ENCODE data around the gene ZFYVE9.

DNA sequence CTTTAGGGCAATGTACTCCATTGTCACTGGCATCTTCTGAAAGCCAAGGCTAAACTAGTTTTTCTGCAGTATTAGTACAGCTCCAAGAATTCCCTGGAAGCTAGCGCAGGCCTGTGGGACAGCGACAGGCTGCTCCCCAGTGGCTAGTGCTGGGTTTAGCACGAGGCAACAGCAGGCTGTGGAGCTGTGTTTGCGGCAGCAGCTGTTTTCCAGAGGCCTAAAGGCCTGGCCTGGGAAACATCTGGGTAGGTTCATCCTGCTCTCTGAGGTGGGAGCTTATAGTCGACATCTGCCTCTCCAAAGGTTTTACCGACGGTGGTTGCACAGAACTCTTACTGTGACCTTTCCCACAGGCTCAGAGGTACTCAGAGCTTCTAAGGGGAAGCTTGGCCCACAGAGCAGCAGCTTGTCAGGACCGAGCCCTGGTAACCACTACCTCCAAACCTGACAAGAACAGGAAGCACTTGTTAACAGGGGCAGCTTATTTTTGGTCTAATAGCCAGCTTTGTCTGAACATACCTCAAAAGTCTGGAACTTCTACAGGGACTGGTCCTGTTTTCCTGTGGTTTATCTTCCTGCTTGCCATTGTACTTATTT is 206.9 kb downstream of the ZFYVE9 start:
- TF ChIP-seq CTCF (IDR thresholded peaks at IDR 0.05; ENCODE audit: poor library complexity, severe bottlenecking) (peak; percentile 39), EZH2 (IDR thresholded peaks at IDR 0.05; ENCODE audit: borderline replicate concordance, insufficient read depth, low read length, poor library complexity, severe bottlenecking) (no peak), EP300 (conservative IDR thresholded peaks at IDR 0.05; ENCODE audit: poor library complexity, severe bottlenecking) (no peak), POLR2AphosphoS5 (IDR thresholded peaks at IDR 0.05) (no peak), SMC3 (conservative IDR thresholded peaks at IDR 0.05; ENCODE audit: poor library complexity) (no peak)
- TF ChIP-seq, protein P1, sequence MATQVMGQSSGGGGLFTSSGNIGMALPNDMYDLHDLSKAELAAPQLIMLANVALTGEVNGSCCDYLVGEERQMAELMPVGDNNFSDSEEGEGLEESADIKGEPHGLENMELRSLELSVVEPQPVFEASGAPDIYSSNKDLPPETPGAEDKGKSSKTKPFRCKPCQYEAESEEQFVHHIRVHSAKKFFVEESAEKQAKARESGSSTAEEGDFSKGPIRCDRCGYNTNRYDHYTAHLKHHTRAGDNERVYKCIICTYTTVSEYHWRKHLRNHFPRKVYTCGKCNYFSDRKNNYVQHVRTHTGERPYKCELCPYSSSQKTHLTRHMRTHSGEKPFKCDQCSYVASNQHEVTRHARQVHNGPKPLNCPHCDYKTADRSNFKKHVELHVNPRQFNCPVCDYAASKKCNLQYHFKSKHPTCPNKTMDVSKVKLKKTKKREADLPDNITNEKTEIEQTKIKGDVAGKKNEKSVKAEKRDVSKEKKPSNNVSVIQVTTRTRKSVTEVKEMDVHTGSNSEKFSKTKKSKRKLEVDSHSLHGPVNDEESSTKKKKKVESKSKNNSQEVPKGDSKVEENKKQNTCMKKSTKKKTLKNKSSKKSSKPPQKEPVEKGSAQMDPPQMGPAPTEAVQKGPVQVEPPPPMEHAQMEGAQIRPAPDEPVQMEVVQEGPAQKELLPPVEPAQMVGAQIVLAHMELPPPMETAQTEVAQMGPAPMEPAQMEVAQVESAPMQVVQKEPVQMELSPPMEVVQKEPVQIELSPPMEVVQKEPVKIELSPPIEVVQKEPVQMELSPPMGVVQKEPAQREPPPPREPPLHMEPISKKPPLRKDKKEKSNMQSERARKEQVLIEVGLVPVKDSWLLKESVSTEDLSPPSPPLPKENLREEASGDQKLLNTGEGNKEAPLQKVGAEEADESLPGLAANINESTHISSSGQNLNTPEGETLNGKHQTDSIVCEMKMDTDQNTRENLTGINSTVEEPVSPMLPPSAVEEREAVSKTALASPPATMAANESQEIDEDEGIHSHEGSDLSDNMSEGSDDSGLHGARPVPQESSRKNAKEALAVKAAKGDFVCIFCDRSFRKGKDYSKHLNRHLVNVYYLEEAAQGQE (IDR thresholded peaks at IDR 0.05; ENCODE audit: borderline replicate concordance), result no peak
